ENCODE data around the gene TNFRSF21.

GRCh38 chr6:47265971-47266370 lies 43.7 kb downstream of the TNFRSF21 start:
- TF ChIP-seq CTCF (IDR thresholded peaks at IDR 0.05): no peak
- TF ChIP-seq POLR2A (IDR thresholded peaks at IDR 0.05): no peak

Measured in heart left ventricle (tissue), 13 donors.